Stimulated activated CD8-positive, alpha-beta memory T cell treated with anti-CD3 and anti-CD28 coated beads, Interleukin-4, amount 100 ng/mL, for 4 hours (primary cell): ENCODE measurements around the gene COLEC11.

ENCODE experiments used
- DNase-seq, 2 donors: peaks; one replicate each; pipeline ENCODE4 v3.0.0-alpha.2; 2020; ENCODE audit warnings: low read depth in 2 of 2, low spot score in 1 of 2

The COLEC11 gene

DNA sequence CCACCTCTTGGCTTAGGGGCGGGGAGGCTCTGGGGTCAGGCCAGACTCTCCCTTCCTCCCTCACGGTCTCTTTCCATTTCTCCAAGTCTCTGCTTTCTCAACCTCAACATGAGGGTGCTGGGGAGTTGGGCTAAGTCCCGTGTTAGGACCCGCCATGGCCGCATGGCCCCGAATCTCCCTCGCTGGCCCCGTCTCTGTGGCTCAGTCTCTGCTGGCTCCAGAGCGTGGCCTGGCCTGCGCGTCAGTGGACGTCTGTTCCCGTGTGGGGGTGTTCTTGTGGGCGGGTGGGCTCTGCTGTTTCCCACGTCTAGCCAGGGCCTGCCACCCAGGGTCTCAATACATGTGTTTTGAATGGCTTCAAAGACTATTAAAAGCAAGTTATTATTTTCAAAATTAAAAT, 75.5 kb downstream of the COLEC11 start:
- DNase-seq = no peak

DNA sequence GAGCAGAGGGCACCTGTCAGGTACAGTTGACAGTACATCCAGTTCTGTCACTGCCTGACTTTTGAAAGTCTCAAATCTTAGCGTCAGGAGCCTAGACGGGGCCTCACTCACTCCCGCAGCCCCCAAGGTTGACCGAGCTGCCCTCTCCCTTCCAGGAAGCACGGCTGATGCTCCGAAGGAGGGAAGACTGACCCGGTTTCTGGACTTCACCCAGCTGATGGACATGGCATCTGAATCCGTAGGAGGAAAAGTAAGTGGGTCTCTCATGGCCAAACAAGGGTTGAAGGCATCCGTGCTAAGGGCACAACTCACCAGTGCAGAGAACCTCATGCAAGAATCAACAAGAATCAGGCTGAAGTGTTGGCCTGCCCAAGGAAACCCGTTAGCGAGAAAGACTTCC, 76.0 kb downstream of the COLEC11 start:
- DNase-seq = no peak

DNA sequence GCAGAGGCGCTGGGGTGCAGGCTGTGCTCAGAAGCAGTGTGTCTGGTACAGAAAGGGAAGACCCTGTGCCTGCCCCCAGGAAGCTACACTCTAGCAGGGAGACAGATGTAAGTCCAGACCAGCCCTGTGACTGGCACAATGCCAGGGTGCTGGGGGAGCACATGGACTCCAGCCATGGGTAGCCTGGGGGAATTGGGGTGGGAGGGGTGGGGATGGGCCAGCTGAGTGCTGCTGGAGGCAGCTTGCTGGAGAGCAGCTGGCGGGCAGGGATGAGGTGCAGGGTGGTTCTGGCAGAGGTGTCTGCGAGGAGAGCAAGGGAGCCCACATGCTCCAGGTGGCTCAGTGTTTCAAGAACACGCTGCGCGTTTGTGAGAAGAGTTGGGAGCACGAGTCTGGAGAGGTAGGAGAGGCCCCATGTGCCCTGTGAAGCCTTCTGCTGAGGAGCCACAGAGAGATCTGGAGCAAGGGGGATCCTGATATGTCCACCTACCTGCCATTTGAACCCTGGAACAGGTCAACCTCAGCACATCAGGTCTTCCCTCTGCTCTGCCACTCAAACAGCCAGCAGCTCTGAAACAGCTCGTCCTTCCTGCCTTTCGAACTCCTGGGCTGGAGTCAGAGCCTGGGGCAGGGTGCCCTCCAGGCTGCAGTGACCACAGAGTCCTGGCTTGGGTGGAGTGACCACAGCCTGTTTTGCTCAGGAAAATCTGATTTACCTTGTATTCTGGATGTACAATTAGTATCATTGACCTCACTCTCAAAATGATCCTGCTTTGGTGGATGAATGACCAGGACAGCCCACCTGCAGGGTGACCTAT, 78.2 kb downstream of the COLEC11 start:
- DNase-seq = no peak

DNA sequence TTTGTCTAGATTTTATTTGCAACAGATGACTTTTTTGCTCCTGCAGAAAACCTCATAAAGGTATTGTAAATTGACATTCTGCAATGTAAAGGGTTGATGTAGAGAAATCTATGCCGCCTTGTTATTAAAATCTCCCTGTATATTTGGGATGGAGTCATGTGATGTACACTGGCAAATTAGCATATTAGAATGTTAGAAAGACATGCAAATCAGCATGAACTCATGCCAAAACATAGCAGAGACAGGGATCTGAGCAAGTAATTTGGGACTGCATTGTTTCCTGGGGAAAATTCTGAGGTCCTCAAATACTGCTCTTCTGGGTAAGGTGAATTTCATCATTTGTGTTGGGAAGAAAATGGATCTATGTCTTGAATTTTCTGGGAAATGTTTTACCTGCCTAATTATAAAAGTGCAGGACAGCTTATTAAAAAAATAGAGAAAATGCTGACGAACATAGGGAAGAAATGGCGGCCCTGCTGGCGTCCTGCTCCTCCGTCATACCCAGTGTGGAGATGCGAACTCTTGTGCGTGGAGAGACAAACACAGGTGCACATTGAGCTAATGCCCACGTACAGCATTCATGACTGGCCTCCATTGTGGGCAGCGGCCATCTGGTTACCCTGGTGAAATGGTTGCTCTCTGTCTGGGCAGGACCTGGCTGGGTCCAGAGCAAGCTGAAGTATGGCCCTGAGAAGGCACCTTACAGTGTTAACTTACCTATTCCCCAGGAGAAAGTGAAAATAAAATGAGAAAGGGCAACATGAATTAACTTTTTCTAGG, 79.3 kb downstream of the COLEC11 start:
- DNase-seq = no peak

DNA sequence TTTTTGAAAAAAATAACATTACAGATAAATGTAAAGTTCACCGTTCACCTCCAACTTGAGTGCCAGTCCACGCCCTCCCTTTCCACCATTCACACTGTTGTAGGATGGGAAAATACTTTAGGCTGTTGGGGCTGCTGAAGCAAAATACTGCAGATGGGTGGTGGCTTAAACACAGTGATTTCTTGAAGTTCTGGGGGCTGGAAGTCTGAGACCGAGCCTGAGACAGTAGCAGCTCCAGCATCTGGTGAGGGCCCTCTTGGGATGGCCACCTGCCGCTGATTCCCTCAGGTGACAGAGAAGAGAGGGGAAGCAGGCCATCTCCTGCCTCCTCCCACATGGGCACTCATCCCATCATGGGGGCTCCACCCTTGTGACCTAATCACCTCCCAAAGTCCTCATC, 80.8 kb downstream of the COLEC11 start:
- no peak for DNase-seq

DNA sequence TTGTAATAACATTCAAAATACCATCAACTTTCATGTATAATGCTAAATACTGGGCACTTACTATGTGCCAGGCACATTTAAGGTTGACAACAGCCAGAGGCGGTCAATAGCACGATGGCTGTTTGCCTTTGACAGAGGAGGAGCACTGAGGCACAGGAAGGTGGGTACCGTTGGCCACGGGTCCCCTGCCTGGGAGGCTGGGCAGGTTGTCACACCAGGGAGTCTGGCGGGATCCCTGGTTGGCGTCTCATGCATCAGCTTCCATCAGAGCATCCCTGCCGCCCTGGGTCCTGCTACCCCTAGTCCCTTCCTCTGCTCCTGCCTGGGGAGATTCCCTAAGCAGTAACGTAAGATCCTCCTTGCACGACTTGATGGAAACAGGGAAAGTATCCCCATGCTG, 82.5 kb downstream of the COLEC11 start:
- no peak for DNase-seq

DNA sequence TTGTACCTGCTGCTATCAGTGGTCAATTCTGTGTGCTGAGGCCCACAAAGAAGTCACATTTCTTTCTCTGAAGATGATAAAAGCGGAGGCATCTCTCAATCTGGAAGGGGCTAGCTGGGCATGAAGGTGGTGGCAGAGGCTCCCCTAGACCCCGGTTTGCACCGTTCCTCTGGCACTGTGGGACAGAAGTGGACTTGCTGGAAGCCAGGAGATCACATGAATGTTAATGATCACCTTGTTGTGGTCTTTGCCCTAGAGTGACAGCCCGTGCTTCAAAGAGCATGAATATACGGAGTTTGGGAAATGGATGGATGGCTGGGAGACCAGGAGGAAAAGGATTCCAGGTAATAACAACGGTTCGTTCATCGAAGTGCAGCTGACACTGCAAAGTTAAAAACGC, 83.3 kb downstream of the COLEC11 start:
- no peak for DNase-seq

DNA sequence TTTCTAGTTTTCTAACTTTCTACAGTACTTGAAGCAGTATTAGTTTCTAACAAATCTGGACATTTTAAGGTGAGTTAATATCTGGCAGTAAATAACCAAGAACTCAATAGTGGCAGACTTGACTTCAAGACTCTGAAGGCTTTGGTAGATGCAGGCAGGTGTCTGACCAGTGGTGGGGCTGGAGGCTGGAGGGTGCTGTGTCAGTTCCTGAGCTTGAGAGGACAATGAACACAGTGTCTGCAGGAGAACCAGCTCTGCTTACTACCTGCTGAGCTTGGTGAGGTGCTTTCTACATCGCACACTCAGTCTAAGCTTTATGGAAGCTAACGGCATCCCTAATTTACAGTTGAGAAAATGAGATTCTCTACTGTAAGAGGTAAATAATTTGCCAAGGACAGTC, 84.3 kb downstream of the COLEC11 start:
- no peak for DNase-seq

DNA sequence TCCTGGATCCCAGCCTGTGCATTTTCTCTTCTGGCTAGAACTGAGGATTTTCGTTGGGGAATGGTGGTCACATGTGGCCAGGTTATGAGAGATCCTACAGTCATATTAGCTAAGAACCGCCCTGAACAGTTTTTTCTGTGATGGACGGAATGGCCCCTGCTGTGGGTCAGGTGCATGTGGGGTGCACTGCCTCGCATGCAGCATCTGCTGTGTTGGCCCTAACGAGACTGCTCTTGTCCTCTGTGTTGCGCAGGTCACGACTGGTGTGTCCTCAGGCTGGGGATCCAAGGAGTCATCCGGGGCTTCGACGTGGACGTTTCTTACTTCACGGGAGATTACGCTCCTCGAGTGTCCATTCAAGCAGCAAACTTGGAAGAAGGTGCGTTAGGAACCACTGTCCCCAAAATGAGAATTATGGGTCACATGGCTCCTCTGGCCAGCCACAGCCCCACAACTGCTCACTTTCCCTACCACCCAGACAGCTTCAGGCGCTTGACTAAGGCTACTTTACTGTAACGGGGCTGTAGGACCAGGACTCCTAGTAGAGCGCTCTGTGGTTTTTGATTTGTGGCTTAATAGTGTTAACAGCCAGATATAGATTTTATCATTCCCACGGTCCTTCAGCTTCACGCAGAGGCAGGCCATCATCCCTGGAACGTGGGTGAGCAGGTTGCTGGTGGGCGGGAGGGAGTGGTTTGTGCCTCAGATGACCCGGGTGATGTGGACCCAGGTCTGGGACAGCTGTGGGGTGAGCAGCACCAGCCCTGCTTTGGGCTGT, 84.9 kb downstream of the COLEC11 start:
- no peak for DNase-seq

DNA sequence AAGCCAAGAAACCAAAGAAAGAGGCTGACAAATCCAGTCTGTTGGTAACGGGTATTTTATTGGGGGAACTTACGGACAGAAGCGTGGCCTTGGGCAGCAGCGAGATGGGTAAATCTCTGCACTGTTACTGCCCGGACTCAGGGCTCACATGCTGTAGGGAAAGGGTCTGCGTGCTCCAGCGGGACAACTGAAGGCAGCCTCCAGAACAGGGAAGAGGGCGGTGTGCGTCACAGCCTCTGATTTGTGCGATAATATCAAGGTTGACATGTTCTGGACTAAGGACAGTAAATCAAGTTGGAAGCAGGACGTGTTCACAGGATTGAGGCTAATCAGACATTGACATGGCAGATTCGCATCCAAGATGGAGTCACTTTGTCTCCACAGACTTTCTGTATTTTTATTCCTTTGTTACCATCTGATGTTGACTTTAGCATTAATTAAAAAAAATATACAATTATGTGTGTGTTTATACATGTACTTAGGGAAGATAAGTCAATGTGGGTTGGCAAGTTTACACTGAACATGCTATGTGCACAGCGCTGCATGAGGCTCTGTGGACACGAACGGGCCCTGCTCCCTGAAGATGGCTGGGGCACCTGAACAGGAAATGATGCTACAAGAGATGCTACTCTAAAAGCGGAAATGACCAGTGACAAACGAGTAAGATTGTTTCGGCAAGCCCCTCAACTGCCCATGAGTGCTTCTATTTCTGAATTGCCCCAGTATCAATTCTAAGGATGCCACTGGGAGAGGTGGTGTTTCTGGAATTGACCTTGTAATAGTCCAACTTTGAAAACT, 85.8 kb downstream of the COLEC11 start:
- no peak for DNase-seq

DNA sequence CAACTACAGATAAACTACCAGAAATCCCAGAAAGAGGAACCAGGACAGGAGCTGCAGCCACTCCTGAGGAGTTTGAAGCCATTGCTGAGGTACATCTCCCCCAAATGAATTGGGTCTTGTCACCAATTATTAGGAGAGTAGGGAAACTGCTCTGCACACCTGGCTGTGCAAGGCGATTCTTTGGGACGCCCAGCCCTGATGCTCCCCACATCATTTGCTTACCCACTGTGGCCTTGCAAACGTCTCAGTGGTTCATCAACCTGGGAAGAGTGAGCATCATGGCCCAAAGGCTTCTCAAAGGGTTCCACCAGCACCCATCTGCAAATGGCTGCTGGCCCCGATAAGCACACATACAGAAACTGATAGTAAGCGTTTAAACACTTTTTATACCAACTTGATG, 86.7 kb downstream of the COLEC11 start:
- no peak for DNase-seq

DNA sequence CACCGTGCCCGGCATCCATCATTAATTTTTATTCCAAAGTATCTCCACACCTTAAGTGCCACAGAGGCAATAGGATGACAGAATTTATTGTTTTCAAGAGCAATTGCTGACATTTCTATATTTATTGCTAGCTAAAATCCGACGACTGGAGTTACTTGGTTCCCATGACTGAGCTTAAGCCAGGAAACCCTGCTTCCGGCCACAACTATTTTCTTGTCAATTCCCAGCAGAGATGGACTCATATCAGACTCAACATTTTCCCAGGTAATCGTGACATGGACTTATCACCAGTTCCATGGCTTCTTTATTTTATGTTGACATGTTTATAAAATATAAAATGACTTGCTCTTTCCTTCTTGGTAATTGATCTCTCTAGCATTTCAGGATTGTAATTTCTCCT, 87.9 kb downstream of the COLEC11 start:
- DNase-seq = no peak

DNA sequence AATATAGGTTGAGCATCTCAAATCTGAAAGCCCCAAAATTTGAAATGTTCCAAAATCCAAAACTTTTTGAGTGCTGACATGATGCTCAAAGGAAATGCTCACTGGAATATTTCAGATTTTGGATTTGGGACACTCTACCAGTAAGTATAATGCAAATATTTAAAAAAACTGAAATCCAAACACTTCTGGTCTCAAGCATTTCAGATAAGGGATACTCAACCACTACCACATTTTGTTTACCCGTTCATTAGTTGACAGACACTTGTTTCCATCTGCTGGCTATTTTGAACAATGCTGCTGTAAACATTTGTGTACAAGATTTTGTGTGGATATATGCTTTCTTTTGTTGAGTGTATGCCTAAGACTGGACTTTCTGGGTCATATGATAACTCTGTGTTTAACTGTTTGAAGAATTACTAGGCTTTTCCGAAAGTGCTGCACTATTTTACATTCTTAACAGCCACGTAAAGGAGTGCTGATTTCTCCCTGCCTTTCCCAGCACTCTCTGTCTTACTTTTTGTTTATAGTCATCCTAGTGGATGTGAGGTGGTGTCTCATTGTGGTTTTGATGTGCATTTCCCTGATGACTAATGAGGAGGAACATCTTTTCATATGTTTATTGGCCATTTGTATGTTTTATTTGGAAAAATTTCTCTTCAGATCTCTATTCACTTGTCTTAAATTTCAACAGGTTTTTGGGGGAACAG, 89.0 kb downstream of the COLEC11 start:
- DNase-seq = no peak

DNA sequence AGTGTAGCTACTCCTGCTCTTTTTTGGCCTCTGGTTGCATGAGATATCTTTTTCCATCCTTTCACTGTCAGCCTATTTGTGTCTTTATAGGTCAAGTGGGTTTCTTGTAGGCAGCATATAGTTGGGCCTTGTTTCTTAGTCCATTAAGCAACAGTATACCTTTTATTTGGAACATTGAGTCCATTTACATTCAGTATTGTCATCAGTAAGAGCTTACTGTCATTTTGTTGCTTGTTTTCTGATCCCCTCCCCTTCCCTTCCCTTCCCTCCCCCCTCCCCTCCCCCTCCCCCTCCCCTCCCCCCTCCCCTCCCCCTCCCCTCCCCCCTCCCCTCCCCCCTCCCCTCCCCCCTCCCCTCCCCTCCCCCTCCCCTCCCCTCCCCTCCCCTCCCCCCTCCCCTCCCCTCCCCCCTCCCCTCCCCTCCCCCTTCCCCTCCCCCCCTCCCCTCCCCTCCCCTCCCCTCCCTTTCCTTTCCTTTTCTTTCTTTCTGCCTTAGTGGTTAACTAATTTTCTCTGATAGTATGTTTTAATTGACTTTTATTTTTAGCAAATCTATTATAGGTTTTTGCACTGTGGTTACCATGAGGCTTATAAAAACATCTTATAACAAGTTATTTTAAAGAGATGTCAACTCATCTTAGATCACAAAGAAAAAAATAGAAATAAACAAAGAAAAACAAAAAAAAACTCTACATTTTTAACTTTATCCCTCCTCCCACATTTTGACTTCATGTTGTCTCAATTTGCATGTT, 95.3 kb downstream of the COLEC11 start:
- no peak for DNase-seq

DNA sequence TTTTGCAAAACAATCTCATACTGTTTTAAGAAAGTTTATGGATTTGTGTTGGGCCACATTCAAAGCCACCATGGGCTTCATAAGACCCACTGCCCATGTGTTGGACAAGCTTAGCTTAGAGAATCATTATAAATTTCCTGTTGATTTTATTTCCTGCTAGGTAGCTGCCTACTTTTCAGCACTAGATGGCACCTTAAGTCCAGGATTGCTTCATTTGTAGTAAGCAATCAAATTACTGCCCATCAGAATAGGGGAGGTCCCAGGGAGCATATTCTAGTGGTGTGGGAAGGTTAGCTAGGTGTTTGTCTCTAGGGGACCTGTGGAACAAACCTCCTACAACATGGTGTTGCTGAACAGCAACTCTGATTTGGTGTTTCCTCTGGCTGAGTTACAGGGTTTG, 97.5 kb downstream of the COLEC11 start:
- DNase-seq = no peak
